ENCODE results near the gene NUAK2.
A peak's percentile ranks its signal among the peaks of the same experiment; 100 is the strongest.

NUAK2 gene

DNA sequence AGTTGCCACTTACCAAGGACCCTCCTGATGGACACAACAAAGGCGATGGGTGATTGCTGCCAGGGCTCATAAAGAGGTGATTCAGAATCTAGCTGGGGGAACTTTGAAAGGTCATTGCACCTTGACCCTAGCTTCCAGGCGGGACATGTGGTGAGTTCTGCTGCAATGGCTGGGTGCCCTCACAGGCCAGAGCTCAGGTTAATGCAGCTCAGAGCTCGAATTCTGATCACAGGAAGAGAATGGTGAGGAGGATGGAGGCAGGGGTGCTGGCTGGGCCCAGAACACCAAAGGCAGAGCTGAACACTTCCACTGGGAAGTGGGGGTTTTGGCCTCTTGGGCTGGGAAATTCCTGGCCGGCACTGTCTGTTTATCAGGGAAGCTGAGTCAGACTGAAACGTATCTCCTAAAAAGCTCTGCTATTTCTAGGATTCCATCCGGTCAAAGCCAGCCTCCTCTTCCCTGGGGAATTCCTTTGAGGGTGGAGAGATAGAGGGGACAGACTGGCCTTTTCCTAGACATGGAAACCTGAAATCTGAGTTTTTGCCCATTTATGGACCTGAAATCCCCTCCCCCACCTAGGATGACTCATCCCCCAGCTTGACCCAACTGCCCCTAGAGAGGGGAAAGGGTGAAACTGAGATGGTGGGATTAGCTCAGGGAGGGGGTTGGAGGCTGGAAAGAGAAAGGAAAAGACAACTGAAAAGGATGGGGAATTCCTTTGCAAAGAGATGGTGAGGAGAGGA is 27.2 kb downstream of the NUAK2 start:
- H3K27ac ChIP-seq (ENCODE audit: extremely low read depth, low read depth, low read length) = peak overlapping the region; percentile 7; the same call in 1 of the 2 replicates
- POLR2A ChIA-PET = interaction anchor here (1.0 to 4.2 kb wide), 7 partner anchors 9 to 31 kb away, joined by 3 to 23 read pairs (median 5); partner anchors contain the start of gene NUAK2
- H3K36me3 ChIP-seq (ENCODE audit: control insufficient read depth in 2 of 2, insufficient read depth in 1 of 2, low read length in 2 of 2) = no peaks in the 10 kb centered on the region
- peaks cover 5% of the 10 kb centered on the region for H3K4me1 ChIP-seq (ENCODE audit: control insufficient read depth, insufficient read depth, low read length)
- H3K9me3 ChIP-seq (ENCODE audit: control insufficient read depth, insufficient read depth, low read depth, low read length) = no peaks in the 10 kb centered on the region
- CTCF ChIA-PET = interaction anchor here (0.5 to 2.4 kb wide), 9 partner anchors 10 to 229 kb away, joined by 3 to 9 read pairs (median 6); no protein-coding TSS in a partner anchor
- no peak overlapping the region for H3K4me3 ChIP-seq (ENCODE audit: low read depth, low read length)
- no peak for TF ChIP-seq ZNF701 (tag by site-specific recombination; IDR thresholded peaks at IDR 0.05)
- no peak for TF ChIP-seq ZNF175 (tag by site-specific recombination; IDR thresholded peaks at IDR 0.05)
- TF ChIP-seq ZNF140 (tag by site-specific recombination; IDR thresholded peaks at IDR 0.05) = no peak
- TF ChIP-seq, protein P1, sequence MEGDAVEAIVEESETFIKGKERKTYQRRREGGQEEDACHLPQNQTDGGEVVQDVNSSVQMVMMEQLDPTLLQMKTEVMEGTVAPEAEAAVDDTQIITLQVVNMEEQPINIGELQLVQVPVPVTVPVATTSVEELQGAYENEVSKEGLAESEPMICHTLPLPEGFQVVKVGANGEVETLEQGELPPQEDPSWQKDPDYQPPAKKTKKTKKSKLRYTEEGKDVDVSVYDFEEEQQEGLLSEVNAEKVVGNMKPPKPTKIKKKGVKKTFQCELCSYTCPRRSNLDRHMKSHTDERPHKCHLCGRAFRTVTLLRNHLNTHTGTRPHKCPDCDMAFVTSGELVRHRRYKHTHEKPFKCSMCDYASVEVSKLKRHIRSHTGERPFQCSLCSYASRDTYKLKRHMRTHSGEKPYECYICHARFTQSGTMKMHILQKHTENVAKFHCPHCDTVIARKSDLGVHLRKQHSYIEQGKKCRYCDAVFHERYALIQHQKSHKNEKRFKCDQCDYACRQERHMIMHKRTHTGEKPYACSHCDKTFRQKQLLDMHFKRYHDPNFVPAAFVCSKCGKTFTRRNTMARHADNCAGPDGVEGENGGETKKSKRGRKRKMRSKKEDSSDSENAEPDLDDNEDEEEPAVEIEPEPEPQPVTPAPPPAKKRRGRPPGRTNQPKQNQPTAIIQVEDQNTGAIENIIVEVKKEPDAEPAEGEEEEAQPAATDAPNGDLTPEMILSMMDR (tag by site-specific recombination; IDR thresholded peaks at IDR 0.05) = no peak
- TF ChIP-seq ZNF274 (IDR thresholded peaks at IDR 0.05; ENCODE audit: low read length) = no peak
- no peak for TF ChIP-seq ZNF274 (tag by site-specific recombination; IDR thresholded peaks at IDR 0.05; ENCODE audit: borderline replicate concordance)
- TF ChIP-seq ZNF791 (tag by site-specific recombination; IDR thresholded peaks at IDR 0.05) = no peak
- no peak for TF ChIP-seq ZNF416 (tag by site-specific recombination; IDR thresholded peaks at IDR 0.05)
- TF ChIP-seq, protein P2, sequence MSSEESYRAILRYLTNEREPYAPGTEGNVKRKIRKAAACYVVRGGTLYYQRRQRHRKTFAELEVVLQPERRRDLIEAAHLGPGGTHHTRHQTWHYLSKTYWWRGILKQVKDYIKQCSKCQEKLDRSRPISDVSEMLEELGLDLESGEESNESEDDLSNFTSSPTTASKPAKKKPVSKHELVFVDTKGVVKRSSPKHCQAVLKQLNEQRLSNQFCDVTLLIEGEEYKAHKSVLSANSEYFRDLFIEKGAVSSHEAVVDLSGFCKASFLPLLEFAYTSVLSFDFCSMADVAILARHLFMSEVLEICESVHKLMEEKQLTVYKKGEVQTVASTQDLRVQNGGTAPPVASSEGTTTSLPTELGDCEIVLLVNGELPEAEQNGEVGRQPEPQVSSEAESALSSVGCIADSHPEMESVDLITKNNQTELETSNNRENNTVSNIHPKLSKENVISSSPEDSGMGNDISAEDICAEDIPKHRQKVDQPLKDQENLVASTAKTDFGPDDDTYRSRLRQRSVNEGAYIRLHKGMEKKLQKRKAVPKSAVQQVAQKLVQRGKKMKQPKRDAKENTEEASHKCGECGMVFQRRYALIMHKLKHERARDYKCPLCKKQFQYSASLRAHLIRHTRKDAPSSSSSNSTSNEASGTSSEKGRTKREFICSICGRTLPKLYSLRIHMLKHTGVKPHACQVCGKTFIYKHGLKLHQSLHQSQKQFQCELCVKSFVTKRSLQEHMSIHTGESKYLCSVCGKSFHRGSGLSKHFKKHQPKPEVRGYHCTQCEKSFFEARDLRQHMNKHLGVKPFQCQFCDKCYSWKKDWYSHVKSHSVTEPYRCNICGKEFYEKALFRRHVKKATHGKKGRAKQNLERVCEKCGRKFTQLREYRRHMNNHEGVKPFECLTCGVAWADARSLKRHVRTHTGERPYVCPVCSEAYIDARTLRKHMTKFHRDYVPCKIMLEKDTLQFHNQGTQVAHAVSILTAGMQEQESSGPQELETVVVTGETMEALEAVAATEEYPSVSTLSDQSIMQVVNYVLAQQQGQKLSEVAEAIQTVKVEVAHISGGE (tag by site-specific recombination; conservative IDR thresholded peaks at IDR 0.05; ENCODE audit: low read depth) = no peak
- no peak for TF ChIP-seq BCL11B (tag by site-specific recombination; IDR thresholded peaks at IDR 0.05; ENCODE audit: low read depth)
- TF ChIP-seq ZNF184 (tag by site-specific recombination; IDR thresholded peaks at IDR 0.05) = peak; percentile 50; the same call in 1 of the 2 replicates
- TF ChIP-seq ZNF626 (tag by site-specific recombination; IDR thresholded peaks at IDR 0.05) = no peak
- TF ChIP-seq SALL2 (tag by site-specific recombination; IDR thresholded peaks at IDR 0.05; ENCODE audit: borderline replicate concordance) = no peak
- TF ChIP-seq, protein P3, sequence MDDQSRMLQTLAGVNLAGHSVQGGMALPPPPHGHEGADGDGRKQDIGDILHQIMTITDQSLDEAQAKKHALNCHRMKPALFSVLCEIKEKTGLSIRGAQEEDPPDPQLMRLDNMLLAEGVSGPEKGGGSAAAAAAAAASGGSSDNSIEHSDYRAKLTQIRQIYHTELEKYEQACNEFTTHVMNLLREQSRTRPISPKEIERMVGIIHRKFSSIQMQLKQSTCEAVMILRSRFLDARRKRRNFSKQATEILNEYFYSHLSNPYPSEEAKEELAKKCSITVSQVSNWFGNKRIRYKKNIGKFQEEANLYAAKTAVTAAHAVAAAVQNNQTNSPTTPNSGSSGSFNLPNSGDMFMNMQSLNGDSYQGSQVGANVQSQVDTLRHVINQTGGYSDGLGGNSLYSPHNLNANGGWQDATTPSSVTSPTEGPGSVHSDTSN (CRISPR knock-in tag; IDR thresholded peaks at IDR 0.05) = no peak
- TF ChIP-seq ZNF292 (tag by site-specific recombination; IDR thresholded peaks at IDR 0.05; ENCODE audit: borderline replicate concordance, low read depth) = no peak
- no peak for TF ChIP-seq ZNF114 (tag by site-specific recombination; IDR thresholded peaks at IDR 0.05)
- TF ChIP-seq ZNF350 (tag by site-specific recombination; IDR thresholded peaks at IDR 0.05) = no peak
- TF ChIP-seq ZNF560 (tag by site-specific recombination; IDR thresholded peaks at IDR 0.05; ENCODE audit: borderline replicate concordance) = no peak
- no peak for TF ChIP-seq OSR2 (tag by site-specific recombination; IDR thresholded peaks at IDR 0.05)
- TF ChIP-seq ZNF837 (tag by site-specific recombination; IDR thresholded peaks at IDR 0.05) = no peak
- TF ChIP-seq, protein P4, sequence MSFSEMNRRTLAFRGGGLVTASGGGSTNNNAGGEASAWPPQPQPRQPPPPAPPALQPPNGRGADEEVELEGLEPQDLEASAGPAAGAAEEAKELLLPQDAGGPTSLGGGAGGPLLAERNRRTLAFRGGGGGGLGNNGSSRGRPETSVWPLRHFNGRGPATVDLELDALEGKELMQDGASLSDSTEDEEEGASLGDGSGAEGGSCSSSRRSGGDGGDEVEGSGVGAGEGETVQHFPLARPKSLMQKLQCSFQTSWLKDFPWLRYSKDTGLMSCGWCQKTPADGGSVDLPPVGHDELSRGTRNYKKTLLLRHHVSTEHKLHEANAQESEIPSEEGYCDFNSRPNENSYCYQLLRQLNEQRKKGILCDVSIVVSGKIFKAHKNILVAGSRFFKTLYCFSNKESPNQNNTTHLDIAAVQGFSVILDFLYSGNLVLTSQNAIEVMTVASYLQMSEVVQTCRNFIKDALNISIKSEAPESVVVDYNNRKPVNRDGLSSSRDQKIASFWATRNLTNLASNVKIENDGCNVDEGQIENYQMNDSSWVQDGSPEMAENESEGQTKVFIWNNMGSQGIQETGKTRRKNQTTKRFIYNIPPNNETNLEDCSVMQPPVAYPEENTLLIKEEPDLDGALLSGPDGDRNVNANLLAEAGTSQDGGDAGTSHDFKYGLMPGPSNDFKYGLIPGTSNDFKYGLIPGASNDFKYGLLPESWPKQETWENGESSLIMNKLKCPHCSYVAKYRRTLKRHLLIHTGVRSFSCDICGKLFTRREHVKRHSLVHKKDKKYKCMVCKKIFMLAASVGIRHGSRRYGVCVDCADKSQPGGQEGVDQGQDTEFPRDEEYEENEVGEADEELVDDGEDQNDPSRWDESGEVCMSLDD (tag by site-specific recombination; IDR thresholded peaks at IDR 0.05) = no peak
- TF ChIP-seq, protein P5, sequence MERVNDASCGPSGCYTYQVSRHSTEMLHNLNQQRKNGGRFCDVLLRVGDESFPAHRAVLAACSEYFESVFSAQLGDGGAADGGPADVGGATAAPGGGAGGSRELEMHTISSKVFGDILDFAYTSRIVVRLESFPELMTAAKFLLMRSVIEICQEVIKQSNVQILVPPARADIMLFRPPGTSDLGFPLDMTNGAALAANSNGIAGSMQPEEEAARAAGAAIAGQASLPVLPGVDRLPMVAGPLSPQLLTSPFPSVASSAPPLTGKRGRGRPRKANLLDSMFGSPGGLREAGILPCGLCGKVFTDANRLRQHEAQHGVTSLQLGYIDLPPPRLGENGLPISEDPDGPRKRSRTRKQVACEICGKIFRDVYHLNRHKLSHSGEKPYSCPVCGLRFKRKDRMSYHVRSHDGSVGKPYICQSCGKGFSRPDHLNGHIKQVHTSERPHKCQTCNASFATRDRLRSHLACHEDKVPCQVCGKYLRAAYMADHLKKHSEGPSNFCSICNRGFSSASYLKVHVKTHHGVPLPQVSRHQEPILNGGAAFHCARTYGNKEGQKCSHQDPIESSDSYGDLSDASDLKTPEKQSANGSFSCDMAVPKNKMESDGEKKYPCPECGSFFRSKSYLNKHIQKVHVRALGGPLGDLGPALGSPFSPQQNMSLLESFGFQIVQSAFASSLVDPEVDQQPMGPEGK (tag by site-specific recombination; IDR thresholded peaks at IDR 0.05) = peak; percentile 55
- no peak for TF ChIP-seq ZFP3 (tag by site-specific recombination; IDR thresholded peaks at IDR 0.05; ENCODE audit: low read depth)
- TF ChIP-seq GFI1B (tag by site-specific recombination; IDR thresholded peaks at IDR 0.05) = peak; percentile 82
- no peak for TF ChIP-seq ZNF146 (tag by site-specific recombination; IDR thresholded peaks at IDR 0.05)
